Measurements from ENCODE around the gene TRIM42. TPM values are rescaled to one million over a fixed set of nuclear protein-coding genes. Genes with fewer than 3 reads are reported as not detected.

Gene TRIM42
- not detected for total RNA-seq

DNA sequence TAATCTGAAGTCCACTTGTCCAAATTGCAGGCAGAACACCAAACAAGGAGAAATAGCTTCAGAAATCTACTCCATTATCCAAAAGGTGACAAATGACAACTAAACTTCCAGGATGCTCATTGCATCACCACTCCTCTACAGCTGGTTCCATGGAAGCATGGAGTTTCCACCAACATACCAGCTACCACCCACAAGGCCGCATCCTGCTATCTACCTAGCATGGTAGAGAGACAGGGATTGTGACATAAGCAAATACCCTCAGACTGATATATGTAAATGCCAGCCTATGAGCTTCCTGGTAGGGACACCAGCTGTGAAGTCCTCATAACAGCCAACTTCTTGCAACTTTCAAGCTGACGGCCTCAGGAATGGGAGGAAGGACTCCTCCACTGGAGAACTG lies at the start of gene TRIM42:
TRIM42 (plus strand) TSS at position 301 of the 400 bp plus-strand sequence. CDS start 166 bp downstream, outside the sequence.
- ATAC-seq (no peak), DNase-seq (no peak)
- H3K9me3 Mint-ChIP-seq: peaks cover 3% of the 10 kb centered on the region
- no peak for TF ChIP-seq CTCF (IDR thresholded peaks at IDR 0.05)
- no peak within 1 kb of the TSS for H3K27ac Mint-ChIP-seq
- ChIA-PET POLR2A (no interaction called here), CTCF (no interaction called here)
- no peaks in the 10 kb centered on the region for H3K4me1 Mint-ChIP-seq (ENCODE audit: low read depth)
- intact Hi-C loops (cut with micrococcal nuclease): no loop called here
- H3K27me3 Mint-ChIP-seq: no peaks in the 10 kb centered on the region
- no peaks in the 10 kb centered on the region for H3K36me3 Mint-ChIP-seq (ENCODE audit: low read depth)
- no peak within 1 kb of the TSS for H3K4me3 Mint-ChIP-seq

DNA sequence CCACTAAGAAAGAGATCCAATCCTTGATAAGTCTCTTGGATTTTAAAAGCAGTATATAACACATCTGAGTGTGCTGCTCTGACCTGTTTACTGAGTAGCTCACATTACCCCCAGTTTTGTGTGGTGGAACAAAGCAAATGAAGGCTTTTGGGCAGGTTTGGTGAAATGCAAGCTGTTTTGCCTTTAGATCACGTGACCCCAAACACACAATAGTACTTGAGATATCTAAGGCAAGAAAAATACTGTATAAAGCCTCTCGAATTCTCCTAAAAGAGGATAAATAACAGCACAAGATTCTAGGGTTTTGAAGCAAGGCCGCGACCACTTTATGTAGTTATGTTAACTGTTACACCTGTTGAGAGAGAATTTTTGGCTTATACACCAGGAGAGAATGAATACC lies 49.3 kb upstream of the TRIM42 start:
- peaks cover 2% of the 10 kb centered on the region for H3K27me3 Mint-ChIP-seq
- H3K36me3 Mint-ChIP-seq (ENCODE audit: low read depth): no peaks in the 10 kb centered on the region
- H3K27ac Mint-ChIP-seq: no peak overlapping the region
- ATAC-seq (no peak), DNase-seq (no peak)
- no peaks in the 10 kb centered on the region for H3K4me1 Mint-ChIP-seq (ENCODE audit: low read depth)
- no peaks in the 10 kb centered on the region for H3K9me3 Mint-ChIP-seq
- POLR2A ChIA-PET: no interaction called here
- CTCF ChIA-PET: no interaction called here
- intact Hi-C loops (cut with micrococcal nuclease): no loop called here
- no peak for TF ChIP-seq CTCF (IDR thresholded peaks at IDR 0.05)
- no peak overlapping the region for H3K4me3 Mint-ChIP-seq

DNA sequence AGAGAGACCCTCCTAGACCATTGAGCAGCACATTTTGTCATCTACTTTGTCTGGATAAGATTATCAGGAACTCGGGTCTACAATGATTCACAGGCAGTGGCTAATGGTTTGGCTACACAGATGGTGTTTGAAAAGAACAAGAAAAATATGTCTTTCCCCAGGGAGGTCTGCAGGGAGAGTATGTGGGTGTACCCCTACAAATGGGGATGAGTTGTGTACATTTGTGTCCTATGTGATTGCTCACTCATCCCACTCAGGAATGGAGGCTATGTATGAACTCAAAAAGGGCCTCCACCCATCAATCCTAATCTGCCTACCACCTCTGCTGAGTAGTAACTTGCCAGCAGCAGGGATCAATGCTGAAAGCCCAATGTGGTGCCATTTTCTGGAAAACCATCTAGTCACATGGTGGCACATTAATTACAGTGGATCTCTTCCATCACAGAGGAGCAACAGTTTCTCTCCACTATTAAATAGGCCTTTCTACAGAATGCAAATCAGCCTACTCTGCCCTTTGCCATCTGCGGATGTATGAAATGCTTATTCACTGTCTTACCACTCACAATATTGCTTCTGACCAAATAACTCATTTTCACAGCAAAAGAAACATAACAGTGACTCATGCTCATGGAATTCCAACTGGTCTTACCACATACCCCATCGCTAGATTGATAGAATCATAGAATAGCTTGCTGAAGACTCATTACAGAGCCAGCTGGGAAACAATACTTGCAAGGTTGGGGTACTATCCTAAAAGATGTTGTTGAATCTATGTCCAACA lies 48.3 kb upstream of the TRIM42 start:
- H3K27me3 Mint-ChIP-seq: peaks cover 2% of the 10 kb centered on the region
- H3K4me3 Mint-ChIP-seq: no peak overlapping the region
- ATAC-seq: no peak
- no peak for TF ChIP-seq CTCF (IDR thresholded peaks at IDR 0.05)
- no peaks in the 10 kb centered on the region for H3K9me3 Mint-ChIP-seq
- no peaks in the 10 kb centered on the region for H3K4me1 Mint-ChIP-seq (ENCODE audit: low read depth)
- H3K27ac Mint-ChIP-seq: no peak overlapping the region
- no peaks in the 10 kb centered on the region for H3K36me3 Mint-ChIP-seq (ENCODE audit: low read depth)
- ChIA-PET POLR2A (no interaction called here), CTCF (no interaction called here)
- intact Hi-C loops (cut with micrococcal nuclease): no loop called here
- no peak for DNase-seq

DNA sequence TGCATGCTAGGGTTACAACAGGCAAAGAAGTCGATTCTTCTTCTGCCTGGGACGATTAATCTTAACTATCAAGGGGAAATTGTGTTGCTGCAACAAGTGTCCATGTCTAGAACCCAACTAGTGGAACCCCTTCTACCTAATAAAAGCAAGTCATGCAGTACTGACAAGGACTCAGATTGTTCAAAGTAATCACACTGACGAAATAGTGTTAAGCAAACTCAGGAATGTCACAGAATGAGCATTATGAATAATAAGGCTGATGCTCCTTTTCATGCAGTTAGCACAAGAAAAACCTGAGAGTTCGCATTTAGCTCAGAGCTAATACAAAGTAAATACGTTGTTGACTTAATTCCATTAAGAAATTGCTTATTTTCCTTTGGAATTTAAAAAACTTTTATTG lies 47.5 kb upstream of the TRIM42 start:
- ChIA-PET POLR2A (no interaction called here), CTCF (no interaction called here)
- no peaks in the 10 kb centered on the region for H3K36me3 Mint-ChIP-seq (ENCODE audit: low read depth)

More for the DNA sequence above, 47.5 kb upstream of the TRIM42 start:
- Mint-ChIP-seq H3K27ac (no peak overlapping the region), H3K4me1 (ENCODE audit: low read depth) (no peaks in the 10 kb centered on the region), H3K9me3 (no peaks in the 10 kb centered on the region), H3K27me3 (peaks cover 2% of the 10 kb centered on the region), H3K4me3 (no peak overlapping the region)
- intact Hi-C loops (cut with micrococcal nuclease): no loop called here
- no peak for TF ChIP-seq CTCF (IDR thresholded peaks at IDR 0.05)
- ATAC-seq: no peak
- DNase-seq: no peak

Data from activated CD8-positive, alpha-beta T cell treated with anti-CD3 and anti-CD28 coated beads for 36 hours (primary cell).